Rectal smooth muscle tissue (tissue), 1 donor: ENCODE results near the gene TLCD5.

Experiments used
- H3K27ac ChIP-seq: one replicate; pipeline ENCODE4 v1.7.0; 2013; ENCODE audit warnings: low read depth, low read length, inconsistent platforms
- H3K27me3 ChIP-seq: one replicate; pipeline ENCODE4 v1.7.0; 2013; ENCODE audit warnings: low read length; ENCODE audit not compliant: control insufficient read depth, insufficient read depth
- H3K36me3 ChIP-seq: one replicate; pipeline ENCODE4 v1.7.0; 2013; ENCODE audit warnings: low read length; ENCODE audit not compliant: control insufficient read depth, insufficient read depth
- H3K4me1 ChIP-seq: one replicate; pipeline ENCODE4 v1.7.0; 2013; ENCODE audit warnings: low read length; ENCODE audit not compliant: control insufficient read depth, insufficient read depth
- H3K4me3 ChIP-seq: one replicate; pipeline ENCODE4 v1.7.0; 2013; ENCODE audit warnings: low read length
- H3K9ac ChIP-seq: one replicate; pipeline ENCODE4 v1.7.0; 2013; ENCODE audit warnings: low read length

TLCD5 gene

DNA sequence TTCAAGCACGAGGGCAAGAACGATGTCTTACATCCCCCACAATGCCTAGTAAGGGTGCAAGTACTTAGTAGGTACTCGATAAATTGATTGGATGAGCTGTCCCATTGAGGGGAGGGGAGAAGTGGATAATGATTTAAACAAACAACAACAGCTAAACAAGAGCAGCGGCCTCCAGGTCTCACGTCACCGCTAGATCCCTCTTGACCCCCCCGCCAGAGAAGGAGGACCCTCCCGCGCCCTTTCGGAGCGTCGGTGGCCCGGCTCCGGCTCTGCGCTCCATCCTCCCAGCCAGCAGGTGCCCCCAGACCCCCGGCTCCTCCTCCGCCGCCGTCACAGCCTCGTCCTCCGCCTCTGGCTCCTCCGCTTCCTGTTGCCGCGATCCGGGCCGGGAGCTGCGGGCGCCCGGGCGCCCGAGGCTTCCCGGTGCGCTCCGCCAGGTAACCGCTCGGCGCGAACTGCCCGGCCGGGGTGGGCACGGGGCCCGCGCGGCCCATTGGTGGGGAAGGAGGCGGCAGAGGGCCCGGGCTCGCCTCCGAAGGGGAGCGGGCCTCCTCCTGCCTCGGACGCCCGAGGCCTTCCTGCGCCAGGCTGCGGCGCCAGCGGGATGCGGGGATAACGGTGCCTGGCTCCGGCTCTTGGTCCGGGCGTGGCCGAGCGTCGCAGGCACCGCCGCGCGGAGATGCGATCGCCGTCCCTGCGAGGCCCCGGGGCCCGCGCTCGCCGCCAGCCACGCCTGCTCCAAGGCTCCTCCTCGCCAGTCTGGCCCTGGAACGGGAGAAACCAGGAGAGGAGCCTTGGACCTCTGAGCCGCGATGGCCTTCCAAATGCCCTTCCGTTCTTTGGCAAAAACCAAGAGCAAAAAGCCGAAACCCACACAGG lies at the start of gene TLCD5:
TSS of gene TLCD5 (plus strand) at position 368 of the 879 bp plus-strand sequence. CDS start 2,143 bp downstream, outside the sequence.
- peak within 1 kb of the TSS; percentile 77 for H3K27ac ChIP-seq
- H3K9ac ChIP-seq: peak within 1 kb of the TSS; percentile 32
- H3K27me3 ChIP-seq: no peaks in the 10 kb centered on the region
- peaks cover 7% of the 10 kb centered on the region for H3K4me1 ChIP-seq
- peak within 1 kb of the TSS; percentile 69 for H3K4me3 ChIP-seq
- H3K36me3 ChIP-seq: no peaks in the 10 kb centered on the region

DNA sequence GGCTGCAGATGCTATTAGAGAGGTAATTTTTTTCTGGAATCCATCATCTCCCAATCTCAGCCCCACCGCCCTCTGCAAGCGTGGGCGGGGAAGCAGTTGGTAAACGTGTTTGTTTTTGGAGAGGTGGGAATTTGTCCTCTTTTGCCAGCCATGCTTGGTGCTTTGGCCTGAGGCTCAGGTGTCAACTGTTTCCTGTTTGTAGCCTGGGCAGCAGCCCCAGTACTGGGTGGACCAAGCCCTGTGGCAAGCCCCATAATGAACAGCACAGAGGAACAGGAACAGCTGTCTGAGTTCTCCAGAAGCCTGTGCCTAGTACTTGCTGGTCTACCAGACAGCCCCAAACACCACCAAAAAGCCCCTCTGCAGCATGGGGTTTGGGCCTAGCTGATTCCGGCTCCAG lies 45.6 kb upstream of the TLCD5 start:
- Histone ChIP-seq H3K36me3 (no peaks in the 10 kb centered on the region), H3K27ac (no peak overlapping the region), H3K9ac (no peak overlapping the region), H3K4me3 (no peak overlapping the region), H3K4me1 (no peaks in the 10 kb centered on the region), H3K27me3 (no peaks in the 10 kb centered on the region)

DNA sequence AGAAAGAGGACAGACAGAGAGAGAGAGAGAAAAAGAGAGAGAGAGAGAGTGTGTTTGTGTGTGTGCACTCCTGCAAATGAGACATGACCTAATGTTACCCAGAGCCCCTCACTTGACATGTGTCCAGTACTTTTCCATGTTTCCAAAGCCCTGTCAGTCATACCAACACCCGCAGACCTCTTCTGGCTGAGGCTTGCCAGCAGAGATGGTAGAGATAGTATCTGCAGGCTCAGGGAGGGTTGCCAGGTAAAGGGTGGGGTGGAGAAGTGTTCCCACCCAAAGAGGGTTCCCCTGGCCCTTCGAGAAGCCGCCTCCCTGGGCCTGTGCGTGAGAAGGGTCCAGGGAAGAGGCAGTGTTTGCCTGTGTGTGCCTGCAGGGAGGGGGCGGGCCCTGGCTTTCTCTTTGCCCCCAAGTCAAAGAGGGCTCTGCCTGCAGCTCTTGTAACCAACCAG lies 44.5 kb upstream of the TLCD5 start:
- Histone ChIP-seq H3K36me3 (no peaks in the 10 kb centered on the region), H3K27me3 (no peaks in the 10 kb centered on the region), H3K9ac (no peak overlapping the region), H3K4me1 (no peaks in the 10 kb centered on the region), H3K4me3 (no peak overlapping the region), H3K27ac (no peak overlapping the region)

DNA sequence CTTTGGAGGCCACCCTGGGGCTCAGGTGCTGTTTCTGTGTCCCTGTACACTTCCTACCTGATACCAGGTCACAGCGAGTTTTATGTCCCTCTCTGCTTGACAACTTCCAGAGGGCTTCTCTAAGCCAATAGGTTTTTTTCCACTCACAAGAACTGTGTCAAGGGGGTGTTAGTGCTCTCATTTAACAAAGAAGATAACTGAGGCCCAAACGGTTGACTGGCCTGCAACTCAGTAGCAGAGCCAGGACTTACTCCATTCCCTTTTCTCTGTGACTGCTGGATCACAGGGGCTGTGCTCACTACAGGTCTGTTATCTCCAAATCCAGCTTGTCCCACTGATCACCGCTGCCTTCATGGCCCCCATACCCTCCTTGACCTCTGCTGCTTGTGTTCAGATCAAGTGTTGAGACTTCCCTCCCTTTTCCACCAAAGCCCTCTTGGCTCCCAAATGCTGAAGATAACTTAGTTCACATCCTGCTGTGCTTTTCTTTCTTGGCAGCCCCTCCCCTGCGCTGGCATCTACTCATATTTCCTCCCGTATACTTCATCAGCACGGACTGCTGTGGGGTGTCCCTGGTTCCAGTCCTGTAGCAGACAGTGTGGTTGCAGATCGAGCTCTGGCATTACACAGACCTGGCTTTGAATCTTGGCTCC lies 43.8 kb upstream of the TLCD5 start:
- Histone ChIP-seq H3K27ac (no peak overlapping the region), H3K4me3 (no peak overlapping the region), H3K9ac (no peak overlapping the region), H3K36me3 (no peaks in the 10 kb centered on the region), H3K27me3 (no peaks in the 10 kb centered on the region), H3K4me1 (no peaks in the 10 kb centered on the region)

GRCh38 chr11:120283124-120283523 lies 42.0 kb upstream of the TLCD5 start:
- H3K27ac ChIP-seq: no peak overlapping the region

DNA sequence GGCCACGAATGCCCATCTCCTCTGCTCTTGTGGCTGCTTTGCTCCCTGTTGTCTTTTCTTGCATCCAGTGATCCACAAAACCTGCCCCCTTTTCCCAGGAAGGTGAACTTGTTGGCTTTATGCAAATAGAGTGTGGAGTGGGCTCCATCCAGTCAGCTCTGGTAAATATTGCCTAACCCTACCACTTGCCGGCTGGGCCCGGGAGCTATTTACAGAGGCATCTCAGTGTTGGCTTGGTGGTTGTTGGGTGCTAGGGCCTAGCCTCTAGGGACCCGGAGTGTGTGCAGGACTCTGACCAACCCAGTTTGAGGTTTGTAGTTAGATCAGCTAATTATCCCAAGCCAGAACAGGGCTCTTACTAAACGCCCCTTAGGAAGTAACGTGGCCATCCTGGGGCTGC lies 40.8 kb upstream of the TLCD5 start:
- no peak overlapping the region for H3K4me3 ChIP-seq
- H3K9ac ChIP-seq: no peak overlapping the region
- H3K27me3 ChIP-seq: no peaks in the 10 kb centered on the region
- H3K27ac ChIP-seq: no peak overlapping the region
- H3K4me1 ChIP-seq: no peaks in the 10 kb centered on the region
- no peaks in the 10 kb centered on the region for H3K36me3 ChIP-seq

More at GRCh38 chr11:120283124-120283523, 42.0 kb upstream of the TLCD5 start:
- Histone ChIP-seq H3K27me3 (no peaks in the 10 kb centered on the region), H3K9ac (no peak overlapping the region), H3K36me3 (no peaks in the 10 kb centered on the region), H3K4me1 (no peaks in the 10 kb centered on the region), H3K4me3 (no peak overlapping the region)

- Histone ChIP-seq H3K4me1 (no peaks in the 10 kb centered on the region), H3K36me3 (no peaks in the 10 kb centered on the region), H3K27ac (no peak overlapping the region), H3K9ac (no peak overlapping the region), H3K27me3 (no peaks in the 10 kb centered on the region), H3K4me3 (no peak overlapping the region)
These were observed 39.8 kb upstream of the TLCD5 start for GRCh38 chr11:120285256-120285655.

GRCh38 chr11:120288021-120288420 lies 37.1 kb upstream of the TLCD5 start:
- H3K27ac ChIP-seq: no peak overlapping the region
- H3K9ac ChIP-seq: no peak overlapping the region
- H3K27me3 ChIP-seq: no peaks in the 10 kb centered on the region
- H3K4me1 ChIP-seq: no peaks in the 10 kb centered on the region
- no peak overlapping the region for H3K4me3 ChIP-seq
- no peaks in the 10 kb centered on the region for H3K36me3 ChIP-seq

GRCh38 chr11:120289426-120289825 lies 35.7 kb upstream of the TLCD5 start:
- Histone ChIP-seq H3K9ac (no peak overlapping the region), H3K27ac (no peak overlapping the region), H3K36me3 (no peaks in the 10 kb centered on the region), H3K4me1 (no peaks in the 10 kb centered on the region), H3K4me3 (no peak overlapping the region), H3K27me3 (no peaks in the 10 kb centered on the region)

DNA sequence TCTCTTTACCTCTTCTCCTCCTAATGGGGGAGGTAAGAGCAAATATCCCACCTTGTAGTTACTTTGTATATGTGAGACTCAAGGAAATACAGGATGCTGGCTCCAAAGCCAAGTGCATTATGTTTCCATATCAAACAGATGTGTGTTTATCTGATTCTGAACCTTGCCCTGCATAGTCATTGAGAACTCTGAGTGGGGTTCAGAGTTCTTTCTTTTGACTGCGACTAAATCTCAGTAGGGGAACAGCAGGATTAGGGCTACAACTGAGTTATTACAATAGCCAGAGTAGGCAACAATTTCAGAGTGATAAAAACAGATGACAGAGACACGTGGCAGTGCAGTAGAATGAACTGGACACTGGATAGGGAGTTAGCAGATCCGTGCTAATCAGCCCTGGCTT lies 34.1 kb upstream of the TLCD5 start:
- Histone ChIP-seq H3K9ac (no peak overlapping the region), H3K4me1 (no peaks in the 10 kb centered on the region), H3K4me3 (no peak overlapping the region), H3K27me3 (no peaks in the 10 kb centered on the region), H3K27ac (no peak overlapping the region), H3K36me3 (no peaks in the 10 kb centered on the region)

GRCh38 chr11:120293038-120293800 lies 31.9 kb upstream of the TLCD5 start:
- no peaks in the 10 kb centered on the region for H3K4me1 ChIP-seq
- H3K36me3 ChIP-seq: no peaks in the 10 kb centered on the region
- H3K4me3 ChIP-seq: no peak overlapping the region
- no peaks in the 10 kb centered on the region for H3K27me3 ChIP-seq
- no peak overlapping the region for H3K27ac ChIP-seq
- H3K9ac ChIP-seq: no peak overlapping the region

DNA sequence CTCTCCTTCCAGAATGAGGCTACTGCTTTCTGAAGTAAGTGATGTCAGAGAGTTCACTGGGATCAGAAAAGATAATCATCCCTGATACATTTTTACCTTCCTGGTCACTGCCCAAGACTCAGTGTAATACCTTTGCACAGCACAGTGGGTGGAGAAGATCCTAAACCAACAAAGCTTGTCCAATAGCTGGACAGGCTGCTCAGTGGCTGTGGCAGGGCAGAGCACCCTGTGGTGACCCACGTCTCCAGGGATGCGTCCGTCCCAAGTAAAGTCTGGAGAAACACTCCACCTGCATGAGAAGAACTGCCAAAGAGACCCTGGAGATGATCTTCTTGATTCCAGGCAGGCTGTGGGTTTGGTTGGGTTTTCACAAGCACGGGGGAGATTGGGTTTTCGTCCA lies 31.0 kb upstream of the TLCD5 start:
- H3K4me3 ChIP-seq: no peak overlapping the region
- no peak overlapping the region for H3K9ac ChIP-seq
- H3K4me1 ChIP-seq: no peaks in the 10 kb centered on the region
- no peaks in the 10 kb centered on the region for H3K36me3 ChIP-seq
- no peak overlapping the region for H3K27ac ChIP-seq
- H3K27me3 ChIP-seq: no peaks in the 10 kb centered on the region
